ENCODE data around the gene FAM169A.
"Not testable (repeated sequence)": the region's sequence is repeated elsewhere in the genome, so short reads cannot be mapped to it uniquely, and the experiment has no call there.

Gene FAM169A

DNA sequence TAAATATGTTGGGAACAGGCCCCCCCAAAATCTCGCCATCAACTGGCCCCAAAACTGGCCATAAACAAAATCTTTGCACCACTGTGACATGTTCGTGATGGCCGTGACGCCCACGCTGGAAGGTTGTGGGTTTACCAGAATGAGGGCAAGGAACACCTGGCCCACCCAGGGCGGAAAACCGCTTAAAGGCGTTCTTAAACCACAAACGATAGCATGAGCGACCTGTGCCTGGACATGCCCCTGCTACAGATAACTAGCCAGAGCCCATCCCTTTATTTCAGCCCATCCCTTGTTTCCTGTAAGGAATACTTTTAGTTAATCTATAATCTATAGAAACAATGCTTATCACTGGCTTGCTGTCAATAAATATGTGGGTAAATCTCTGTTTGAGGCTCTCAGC lies 3.2 kb upstream of the FAM169A start:
- DNase-seq, result not testable (repeated sequence)

DNA sequence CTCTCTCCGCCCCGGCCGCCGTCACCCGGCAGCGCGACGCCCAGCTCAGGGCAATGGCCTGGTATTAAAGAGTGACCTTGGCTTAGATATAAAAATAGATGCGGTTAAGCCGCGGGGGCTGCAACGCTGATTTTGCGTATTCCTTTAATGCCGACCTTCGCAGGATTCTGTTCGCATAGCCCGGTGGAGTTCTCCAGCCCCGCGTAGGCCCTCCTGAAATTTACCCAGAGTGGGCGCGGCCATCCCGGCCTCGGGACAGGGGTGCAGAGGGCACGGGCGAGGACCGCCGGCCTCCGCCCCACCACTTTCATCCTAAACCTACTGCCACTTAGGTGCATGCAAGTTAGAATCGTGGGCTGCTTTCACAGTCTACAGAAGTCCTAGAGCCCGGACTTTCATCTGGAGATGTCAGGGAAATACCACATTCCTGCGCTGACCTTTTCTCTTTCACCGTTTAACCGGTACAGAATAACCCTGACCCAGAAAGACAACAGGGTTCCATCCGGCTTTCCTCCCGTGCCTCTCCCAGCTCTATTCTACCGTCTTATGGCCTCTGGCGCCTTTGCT lies 492 bp upstream of the FAM169A start:
- DNase-seq, result peak in 1 of 6 experiments; percentile 51

DNA sequence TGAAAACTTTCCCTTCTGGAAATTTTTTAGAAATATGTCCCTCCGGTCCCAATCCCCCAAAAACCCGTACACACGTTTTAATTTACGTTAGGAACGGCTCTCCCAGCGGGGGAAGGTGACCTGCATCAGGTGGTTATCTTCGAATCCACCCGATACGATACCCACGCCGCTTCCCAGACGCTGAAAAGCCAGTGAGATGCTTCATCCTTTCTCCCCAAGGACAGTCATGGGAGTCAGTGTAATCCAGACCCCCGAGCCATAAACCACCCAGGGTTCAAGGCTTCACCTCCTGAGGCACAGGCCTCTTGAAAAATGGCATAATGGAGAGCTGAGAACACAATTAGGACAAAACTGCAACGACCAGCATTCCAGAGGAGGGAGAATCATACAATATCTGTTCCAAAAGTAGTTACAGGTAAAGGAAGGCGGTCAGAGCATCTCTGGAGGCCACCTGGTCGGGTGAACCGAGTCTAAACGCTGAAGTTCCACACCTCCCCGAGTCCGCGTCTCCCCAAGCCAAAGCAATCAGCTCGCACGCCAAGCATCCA lies 857 bp downstream of the FAM169A start:
- no peak for DNase-seq

DNA sequence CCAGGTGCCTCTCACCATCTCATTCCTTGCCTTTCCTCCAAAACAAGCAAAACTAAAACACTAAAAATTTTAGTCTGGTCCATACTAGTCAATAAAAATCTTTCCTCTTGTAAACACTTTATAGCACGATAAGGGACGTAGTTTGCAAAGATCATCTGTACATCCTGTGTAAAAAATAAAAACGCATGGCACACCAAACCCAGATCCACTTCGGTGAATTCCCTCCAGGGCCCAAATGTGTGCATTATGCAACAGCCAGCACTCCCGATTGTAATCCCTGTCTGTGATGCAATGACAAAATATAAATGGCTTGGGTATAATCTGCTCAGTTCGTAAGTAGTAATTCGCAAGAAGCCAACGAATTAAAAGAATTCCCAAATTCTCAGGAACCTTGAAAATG lies 1.4 kb downstream of the FAM169A start:
- DNase-seq, result no peak

DNA sequence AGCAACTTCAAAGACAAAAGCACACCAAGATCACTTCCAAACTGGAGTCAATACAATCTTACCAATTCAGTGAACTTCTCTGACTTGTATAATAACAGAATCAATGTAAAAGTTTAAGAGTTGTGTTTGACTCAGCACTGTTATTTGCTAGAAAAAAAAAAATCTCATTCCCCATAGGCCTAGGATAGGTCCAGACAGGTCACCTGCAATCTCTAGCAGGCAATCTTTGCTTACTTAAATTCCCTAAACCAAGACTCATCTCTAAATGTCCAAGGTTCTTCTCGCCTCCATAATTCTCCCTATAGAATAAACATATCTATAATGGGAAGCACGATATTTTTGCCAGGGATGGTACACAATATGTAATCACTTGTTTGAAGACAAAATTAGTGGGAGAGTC lies 2.5 kb downstream of the FAM169A start:
- DNase-seq, result no peak

DNA sequence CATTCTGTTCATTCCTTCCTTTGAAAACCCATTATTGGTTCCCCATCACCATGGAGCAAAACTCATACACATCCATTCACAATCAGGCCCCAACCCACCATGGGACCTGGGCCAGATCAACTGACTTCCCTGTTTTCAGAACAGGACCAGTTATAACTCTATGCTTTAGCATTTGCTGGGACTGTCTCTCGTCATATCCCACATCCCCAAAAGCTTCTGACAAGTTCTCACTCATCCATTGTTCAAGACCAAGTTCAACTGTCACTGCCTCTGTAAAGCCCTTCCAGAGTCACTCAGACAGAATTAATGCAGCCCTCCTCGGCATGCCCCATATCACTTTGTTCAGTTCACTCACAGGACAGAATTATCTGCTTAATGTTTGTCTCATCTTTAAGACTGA lies 4.0 kb downstream of the FAM169A start:
- DNase-seq, result no peak

DNA sequence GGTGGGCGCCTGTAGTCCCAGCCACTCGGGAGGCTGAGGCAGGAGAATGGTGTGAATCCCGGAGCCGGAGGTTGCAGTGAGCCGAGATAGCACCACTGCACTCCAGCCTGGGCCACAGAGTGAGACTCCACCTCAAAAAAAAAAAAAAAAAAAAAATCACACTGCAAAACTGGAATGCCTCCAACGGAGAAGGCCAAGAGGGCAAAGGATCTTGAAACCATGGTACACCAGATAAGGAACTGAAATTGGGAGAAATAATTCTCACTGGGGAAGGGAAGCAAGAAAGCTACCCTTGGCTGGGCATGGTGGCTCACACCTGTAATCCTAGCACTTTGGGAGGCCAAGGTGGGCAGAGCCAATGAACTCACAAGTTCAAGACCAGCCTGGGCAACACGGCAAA lies 9.2 kb downstream of the FAM169A start:
- DNase-seq, result not testable (repeated sequence)

DNA sequence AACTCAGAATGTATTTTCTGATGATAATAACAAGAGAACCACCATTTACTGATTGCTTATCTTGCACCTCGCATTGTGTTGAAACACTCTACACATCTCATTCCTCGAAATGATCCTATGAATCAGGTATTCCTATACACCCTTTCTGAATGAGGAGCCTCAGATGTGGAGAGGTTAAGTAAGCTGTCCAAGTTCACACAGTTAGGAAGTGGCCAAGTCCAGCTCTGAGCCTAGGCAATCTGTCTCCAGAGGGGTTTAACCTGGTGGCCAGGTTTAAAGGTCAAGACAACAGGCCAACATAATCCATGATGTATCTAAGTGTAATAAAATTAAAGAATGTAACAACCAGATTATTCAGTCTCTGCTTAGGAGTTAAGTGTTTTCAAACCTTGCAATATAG lies 12.9 kb downstream of the FAM169A start:
- DNase-seq, result no peak

DNA sequence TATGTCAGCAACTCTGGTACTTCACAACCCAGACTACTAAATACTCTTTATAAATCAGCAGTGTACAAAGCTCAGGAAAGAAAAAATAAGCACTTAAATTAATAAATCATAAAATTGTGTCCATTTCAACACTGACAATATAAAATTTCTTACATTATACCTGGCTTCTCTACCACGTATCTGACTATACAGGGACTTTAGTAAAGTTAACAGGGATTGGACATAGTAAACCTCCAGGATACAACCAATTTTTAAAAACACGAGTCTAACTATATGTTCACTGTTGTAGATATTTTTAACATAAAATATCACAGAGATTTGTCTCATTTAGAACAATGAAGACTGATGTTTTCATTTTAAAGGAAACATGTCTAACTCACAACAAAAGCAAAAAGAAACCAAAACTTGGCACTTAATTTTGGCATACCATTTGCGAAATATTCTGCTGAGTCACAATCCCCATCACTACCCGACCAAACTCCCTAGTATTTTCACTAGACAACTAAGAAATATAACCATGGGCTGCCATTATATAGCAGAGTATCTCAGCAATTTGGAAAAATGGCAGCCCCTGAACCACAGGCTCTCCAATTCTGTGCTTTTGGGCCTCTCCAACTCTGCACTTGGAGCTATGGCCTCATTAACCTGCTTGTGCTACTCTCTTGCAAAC lies 14.4 kb downstream of the FAM169A start:
- no peak for DNase-seq

DNA sequence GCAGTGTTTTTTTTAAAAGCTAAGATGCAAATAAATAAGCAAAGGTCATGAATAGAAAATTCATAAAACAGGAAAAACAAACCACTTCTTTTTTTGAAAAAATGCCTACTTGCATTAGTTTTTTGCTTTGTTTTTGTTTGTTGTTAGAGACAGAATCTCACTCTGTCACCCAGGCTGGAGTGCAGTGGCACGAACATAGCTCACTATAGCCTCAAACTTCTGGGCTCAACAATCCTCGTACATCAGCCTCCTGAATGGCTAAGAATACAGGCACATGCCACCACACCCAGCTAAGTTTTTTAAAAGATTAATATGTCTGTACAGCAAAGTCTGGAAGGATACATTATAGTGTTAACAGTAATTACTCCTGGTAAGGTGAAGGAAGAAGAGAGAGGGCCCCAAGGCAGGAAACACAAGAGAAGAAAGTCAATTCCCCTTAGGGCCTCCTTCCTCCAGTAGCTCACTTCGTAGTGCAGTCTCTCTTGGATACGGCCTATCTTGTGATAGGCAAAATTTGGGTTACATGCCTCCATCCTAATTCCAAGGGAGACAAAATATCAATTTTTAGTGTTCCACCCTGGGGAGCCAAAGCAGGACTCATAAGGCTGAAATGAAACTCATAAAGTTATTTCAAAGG lies 15.3 kb downstream of the FAM169A start:
- DNase-seq, result no peak

DNA sequence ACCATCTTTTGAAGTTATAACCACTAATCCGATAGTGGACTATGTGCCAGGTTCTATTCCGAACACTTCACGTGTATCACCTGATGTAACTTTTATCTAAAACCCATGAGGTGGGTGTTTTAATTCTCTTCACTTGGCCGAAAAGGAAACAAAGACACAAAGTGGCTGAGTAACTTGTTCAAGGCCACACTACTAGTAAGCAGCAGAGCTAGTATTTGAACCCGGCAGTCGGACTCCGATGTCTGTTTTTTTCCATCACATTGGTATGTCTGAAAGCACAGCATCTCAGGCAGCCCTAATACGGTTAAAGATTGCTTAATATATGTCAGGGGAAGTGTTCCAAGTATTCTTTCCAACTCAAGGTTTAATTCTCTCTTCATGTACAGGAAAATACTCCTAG lies 16.2 kb downstream of the FAM169A start:
- no peak for DNase-seq

DNA sequence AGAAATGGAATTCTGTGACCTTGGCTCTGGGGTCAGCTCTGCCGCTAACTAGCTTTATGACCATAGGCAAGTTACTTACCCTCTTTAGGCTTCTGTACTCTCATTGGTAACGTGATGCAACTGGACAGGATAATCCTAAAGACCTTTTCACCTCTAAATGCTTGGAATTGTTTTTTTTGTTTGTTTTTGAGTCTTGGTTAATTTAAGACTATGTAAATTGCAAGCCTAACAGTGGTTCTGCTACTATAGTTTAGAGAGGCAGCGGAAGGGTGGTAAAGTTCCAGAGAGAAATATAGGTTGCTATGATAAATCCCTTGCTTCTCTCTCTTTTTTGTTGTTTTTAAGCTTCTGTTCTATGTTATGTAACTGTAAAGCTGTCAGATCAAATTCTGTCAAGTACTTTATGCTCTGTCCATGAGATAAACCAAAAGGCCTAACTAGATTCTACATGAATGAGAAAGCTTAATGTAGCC lies 17.6 kb downstream of the FAM169A start:
- DNase-seq, result no peak

DNA sequence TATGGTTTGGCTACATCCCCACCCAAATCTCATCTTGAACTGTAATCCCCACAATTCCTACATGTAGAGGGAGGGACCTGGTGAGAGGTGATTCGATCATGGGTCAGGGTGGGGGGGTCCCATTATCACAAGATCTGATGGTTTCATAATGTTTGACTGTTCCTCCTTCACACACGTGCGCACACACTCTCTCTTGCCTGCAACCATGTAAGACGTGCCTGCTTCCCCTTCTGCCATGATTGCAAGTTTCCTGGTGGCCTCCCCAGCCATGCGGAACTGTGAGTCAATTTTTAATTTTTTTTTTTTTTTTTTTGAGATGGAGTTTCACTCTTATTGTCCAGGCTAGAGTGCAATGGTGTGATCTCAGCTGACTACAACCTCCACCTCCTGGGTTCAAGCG lies 27.0 kb downstream of the FAM169A start:
- no peak for DNase-seq

DNA sequence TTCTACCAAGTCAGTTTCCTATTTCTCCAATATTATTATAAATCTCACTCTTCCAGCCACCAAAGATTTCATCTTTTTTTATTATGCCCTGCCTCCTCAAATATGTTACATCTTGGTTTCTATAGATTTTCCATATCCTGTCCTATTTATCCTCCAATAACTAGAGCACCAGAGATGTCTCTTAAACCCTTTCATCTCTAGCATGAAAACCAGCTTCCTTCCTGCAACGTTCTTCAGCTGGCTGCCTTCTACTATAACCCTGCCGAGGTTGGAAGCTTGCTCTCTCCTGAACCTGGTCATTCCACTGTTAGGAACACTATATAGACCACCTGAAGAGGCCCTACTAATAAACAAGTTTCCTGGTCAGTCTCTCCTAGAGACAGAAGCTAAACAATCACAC lies 27.9 kb downstream of the FAM169A start:
- no peak for DNase-seq

DNA sequence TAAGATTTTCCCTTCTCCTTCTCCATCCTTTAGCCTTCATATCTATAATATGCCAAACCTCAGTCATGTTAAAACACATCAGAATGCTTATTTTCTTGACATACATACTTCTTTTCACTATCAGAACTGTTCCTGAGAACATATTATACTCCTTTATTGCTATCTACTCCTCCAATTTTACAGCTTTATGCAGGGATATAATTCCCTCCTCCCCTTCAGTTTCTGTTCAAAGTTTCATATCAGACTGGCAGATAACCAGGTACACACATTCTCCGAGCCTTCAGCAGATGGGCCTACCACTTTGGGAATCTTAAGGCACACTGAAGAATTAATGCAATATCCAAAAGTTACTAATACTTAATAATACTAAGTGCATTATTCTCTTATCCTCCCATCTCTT lies 29.1 kb downstream of the FAM169A start:
- no peak for DNase-seq

DNA sequence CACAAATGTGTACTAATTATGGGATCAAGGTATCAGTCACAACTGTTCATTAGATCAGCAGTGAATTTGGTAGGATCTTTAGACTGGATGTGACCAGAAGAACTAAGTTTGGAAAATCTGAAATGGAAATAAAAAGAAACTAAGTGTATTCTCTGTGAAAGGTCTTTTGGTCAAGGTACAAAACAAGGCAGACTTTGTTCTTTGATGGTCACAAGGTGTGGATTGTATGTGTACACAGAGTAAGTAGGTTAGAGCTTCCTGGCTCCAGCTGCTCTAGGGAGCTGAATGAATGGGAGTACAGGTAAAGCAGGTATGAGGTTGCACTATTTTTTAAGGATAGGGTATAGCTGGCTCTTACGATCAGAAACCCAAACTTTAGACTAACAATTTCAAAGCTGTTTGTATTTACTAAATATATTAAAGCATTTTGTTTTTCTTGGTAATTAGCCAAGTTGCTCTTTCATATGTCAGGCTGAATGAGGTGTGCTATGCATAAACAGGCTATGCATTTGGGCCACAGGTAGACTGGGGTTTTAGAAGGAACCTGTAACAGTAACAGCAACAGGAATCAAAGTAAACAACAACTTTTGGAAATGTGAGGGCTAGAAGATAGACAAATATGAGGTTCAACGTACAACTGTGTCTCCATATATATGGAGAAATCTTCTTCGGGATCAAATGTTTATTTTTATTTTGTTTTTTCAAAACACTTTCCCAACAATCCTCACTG lies 32.5 kb downstream of the FAM169A start:
- DNase-seq, result no peak

DNA sequence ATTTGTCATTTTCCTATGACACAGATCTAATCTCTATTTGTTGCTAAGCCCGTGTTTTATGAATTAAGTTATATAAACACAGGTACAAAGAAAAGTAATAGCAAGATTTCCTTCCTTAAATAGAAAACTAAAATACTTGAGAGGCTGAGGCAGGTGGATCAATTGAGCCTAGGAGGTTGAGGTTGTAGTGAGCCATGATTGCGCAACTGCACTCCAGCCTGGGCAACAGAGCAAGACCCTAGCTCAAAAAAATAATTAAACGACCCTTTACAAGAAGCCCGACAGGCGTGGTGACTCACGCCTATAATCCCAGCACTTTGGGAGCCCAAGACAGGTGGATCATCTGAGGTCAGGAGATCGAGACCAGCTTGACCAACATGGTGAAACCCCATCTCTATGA lies 36.8 kb downstream of the FAM169A start:
- DNase-seq, result no peak

DNA sequence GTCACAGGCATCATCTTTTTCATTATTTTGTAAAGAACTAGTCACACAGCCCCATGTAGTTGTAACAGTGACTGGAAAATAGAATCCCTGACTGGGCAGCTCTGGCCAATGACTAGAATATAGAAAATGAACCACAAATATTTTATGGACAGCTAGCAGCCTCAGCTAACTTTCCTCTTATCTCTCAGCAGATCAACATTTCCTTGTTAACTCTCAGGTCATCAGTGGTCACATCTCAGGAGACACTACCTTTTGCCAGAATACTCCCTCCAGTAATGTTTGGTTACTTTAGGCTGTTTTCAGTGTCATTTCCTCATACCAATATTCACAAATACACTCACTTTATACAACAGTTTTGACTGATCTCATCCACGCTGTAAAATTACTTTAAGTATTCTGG lies 43.9 kb downstream of the FAM169A start:
- no peak for DNase-seq

DNA sequence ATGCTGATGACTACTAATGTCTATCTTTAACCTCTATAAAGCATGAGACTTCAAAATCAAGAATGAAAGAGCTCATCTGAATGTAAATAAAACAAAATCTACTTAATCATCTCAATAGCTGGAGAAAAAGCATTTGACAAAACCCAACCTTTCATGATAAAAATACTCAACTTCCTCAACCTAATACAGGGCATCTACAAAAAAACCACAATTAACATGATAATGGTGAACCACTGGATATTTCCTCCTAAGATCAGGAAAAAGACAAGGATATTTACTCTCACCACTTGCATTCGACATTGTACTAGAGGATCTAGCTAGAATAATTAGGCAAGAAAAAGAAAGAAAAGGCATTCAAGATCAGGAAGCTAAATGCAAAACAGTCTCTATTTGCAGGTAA lies 49.3 kb downstream of the FAM169A start:
- DNase-seq, result no peak

DNA sequence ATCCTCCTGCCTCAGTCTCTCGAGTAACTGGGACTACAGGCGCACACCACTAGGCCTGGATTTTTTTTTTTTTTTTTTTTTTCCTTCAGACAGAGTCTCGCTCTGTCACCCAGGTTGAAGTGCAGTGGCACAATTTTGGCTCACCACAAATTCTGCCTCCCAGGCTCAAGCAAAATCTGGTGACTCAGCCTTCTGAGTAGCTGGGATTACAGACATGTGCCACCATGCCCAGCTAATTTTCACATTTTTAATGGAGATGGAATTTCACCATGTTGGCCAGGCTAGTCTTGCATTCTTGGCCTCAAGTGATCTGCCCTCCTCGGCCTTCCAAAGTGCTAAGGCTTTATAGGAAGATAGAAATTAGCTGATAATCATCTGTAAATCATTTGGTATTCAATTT lies 55.3 kb downstream of the FAM169A start:
- DNase-seq, result no peak

DNA sequence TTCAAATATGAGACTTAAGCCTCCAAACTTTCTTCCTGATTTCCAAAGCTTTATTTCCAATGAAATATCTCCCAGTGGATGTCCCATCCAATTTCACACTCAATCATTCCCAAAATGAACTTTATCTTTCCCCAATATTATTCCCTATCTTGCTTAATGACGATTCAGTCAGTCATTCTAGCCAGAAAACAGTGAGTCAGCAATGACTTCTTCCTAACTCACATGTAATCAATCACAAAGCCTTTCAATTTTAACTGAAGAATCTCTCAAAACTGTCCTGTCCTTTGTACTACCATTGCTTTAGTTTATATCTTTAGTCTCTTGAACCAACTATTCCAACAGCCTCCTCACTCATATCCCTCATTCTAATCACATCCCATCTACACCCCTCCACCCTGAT lies 64.2 kb downstream of the FAM169A start:
- DNase-seq, result no peak

DNA sequence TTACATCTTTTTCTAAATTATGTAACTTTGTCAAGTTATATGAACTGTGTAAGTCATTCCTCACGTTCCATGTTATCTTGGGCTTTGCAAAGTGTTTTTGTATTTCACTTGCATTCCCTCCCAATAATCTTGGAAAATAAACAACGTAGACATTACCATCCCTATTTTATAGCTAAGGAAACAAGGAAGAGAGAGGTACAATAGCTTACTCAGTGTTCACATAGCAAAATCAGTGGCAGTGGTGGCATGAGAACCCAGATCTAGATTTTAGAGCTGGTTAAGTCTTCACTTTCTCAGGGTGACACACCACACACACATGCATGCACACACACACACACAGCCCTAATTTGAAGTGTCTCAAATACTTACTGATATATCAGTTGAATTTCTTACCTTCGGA lies 65.0 kb downstream of the FAM169A start:
- no peak for DNase-seq

All from stimulated activated naive CD4-positive, alpha-beta T cell (primary cell).